HG02678 (cell line): Measurements from ENCODE around the gene CDKL2.
"Not testable (repeated sequence)": the region's sequence is repeated elsewhere in the genome, so short reads cannot be mapped to it uniquely, and the experiment has no call there.

Experiments used
- ATAC-seq: cut with Tn5 transposase; IDR thresholded peaks from one replicate; pipeline ENCODE4 v1.9.1; 2021; ENCODE audit warnings: mild to moderate bottlenecking, moderate library complexity; ENCODE audit not compliant: unreplicated experiment

The CDKL2 gene

DNA sequence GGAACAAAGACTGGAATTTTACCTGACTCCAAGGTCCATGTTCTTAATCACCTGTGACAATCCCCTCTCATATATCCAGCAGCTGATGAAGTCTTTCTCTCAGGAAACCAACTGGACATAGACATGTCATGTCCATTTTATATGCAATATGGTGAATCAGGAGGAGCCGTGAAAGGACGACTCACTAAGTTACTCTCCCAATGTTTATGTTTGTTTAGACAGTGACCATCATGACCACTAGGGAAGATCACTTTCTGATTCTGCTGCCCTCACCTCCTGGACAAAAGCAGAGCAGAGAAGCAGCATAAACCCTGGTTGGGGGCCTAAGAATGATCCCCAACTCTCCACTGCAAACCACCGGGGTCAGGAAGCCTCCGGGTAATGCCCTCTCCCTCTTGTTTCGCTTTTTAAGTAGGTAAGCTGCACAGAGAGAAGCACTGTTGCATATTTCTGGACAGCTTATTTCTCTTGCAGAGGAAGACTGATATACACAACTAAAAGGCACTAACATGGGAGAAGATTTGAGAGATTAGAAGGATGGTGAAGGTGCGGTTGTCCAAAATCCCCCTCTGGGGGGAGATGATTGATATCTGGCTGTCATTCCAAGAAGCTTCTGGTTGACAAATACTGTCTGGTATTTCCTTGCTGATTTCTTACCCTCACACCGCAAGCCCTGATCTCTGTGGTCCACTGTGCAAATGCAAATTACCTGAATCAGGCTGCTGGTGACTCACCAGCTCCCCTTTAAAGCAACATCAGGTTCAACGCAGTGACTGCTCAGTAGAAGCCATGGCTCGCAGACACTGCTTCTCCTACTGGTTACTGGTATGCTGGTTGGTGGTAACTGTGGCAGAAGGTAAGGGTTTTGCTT, 74.8 kb downstream of the CDKL2 start, which contains the start of gene ODAPH:
TSS of gene ODAPH (plus strand) at position 773 of the 871 bp plus-strand sequence. CDS start at position 790, 17 bp downstream.
- no peak for ATAC-seq

DNA sequence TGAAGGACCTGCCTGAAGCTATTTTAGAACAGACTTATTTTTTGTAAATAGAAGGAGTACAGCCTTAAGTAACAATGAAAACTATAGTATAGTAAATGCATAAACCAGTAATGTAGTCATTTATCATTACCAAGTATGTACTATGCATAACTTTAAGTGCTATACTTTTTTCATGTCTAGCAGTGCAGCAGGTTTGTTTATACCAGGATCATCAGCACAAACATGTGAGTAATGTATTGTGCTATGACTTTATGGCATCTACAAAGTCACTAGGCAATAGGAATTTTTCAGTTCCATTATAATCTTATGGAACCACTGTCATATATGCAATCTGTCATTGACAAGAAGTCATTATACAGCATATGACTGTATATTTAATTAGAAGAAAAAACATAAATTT, 77.9 kb downstream of the CDKL2 start:
- no peak for ATAC-seq

DNA sequence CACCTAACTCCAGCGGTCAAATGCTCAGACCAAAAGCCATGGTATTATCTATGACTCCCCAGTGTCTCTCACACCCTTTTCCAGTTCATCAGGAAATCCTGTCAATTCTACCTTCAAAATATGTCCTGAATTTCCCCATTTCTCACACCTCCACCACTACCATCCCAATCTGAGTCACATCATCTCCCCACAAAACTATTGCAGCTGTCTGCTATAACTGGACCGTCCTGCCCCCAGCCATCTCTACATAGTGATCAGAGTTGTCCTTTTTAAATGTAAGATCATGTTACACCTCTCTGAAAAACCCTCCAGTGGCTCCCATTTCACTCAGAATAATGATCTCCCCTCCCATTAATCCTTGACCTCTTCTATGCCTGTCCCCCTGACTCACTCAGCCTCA, 81.3 kb downstream of the CDKL2 start:
- no peak for ATAC-seq

DNA sequence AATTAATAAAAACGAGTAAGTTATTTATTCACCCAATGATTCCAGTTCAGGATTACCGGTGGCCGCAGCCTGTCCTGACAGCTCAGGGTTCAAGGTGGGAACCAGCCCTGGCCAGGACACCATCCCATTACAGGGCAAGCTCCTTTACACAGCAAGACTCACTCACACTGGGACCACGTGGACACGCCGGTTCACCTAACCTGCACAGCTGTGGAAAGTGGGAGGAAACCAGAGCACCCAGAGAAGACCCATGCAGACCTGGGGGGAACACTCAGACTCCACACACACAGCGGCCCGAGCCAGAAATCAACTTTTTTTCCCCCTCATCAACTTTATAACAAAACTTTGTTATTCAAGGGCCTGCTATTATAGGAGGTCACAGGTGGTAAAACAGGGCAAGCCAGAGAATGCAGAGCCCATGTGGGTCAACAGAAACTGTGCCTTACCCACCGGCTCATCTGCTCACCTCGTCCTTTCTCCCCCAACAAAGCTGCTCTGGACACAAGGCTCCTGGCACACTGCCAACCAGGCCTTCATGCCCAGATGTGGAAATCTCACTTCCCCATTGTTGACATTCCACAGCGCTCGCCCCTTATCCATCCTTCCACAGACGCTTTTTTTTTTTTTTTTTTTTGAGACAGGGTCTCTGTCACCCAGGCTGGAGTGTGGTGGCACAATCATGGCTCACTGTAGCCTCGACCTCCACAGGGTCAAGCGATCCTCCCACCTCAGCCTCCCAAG, 82.5 kb downstream of the CDKL2 start:
- ATAC-seq, result no peak

DNA sequence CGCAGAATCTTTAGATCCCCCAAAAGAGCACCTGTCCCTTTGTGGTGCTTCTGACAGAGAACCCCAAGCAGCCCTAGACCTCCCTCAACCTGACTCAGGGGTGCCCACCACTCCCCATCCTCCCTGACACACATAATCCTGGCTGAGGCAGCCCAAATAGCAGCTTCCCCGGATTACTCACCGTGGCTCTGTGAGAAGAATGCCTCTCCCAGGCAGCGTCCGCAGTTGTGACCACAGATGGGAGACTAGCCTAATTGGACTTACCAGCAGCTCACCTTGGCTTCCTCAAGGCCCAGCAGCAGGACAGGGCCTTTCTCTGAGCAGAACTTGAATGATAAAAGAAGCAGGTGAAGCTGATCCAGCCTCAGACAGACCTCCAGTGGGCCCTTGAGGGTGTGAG, 84.8 kb downstream of the CDKL2 start:
- ATAC-seq, result no peak

DNA sequence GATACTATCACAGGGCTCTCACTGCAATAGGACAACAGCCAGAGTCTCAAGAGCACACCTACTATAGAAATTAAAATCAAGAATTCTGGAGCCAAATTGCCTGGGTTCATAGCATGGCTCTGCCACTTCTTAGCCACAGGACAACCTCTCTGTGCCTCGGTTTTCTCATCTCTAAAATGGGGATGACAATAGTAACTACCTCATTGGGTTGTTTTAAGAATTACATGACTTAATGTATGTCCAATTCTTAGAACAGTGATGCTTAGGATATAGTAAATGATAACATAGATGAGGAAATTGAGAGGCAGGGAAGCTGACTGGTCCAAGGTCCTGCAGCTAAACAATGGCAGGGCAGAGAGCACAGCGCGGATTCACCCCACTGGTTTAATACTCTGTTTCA, 85.5 kb downstream of the CDKL2 start:
- no peak for ATAC-seq

DNA sequence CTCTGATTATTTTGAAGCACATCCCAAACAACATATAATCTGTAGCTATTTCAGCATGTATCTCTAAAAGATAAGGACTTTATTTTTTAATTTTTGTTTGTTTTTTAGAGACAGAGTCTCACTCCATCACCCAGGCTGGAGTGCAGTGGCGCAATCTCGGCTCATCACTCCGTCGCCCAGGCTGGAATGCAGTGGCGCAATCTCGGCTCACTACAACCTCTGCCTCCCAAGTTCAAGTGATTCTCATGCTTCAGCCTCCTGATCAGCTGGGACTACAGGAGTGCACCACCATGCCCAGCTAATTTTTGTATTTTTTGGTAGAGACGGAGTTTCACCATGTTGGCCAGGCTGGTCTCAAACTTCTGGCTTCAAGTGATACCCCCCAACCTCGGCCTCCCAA, 86.1 kb downstream of the CDKL2 start:
- not testable (repeated sequence) for ATAC-seq

DNA sequence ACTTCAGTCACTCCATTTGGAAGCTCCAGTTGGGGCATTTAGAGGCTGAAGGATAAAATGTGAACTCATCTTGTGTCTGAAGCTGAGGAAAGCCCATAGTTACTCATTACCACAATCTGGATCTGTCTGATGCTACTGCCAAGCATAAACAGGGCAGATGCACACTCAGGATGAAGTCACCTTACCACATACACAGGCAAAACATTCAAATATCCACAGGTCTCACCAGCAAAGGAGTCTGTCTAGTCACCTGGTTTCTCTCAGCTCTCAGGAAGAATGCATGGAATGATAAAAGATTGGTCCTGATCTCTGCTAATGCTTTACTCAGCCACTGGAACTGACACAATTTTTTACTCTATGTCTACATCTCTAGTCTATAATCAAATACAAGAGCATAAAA, 87.5 kb downstream of the CDKL2 start:
- ATAC-seq, result no peak

DNA sequence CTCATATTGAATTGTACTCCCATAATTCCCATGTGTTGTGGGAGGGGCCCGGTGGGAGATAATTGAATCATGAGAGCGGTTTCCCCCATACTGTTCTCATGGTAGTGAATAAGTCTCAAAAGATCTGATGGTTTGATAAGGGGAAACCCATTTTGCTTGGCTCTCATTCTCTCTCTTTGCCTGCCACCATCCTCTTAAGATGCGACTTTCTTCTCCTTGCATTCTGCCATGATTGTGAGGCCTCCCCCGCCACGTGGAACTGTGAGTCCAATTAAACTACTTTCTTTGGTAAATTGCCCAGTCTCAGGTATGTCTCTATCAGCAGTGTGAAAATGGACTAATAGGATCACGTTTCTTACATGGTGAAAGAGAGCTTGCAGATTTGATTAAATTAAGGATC, 93.0 kb downstream of the CDKL2 start:
- ATAC-seq, result not testable (repeated sequence)

DNA sequence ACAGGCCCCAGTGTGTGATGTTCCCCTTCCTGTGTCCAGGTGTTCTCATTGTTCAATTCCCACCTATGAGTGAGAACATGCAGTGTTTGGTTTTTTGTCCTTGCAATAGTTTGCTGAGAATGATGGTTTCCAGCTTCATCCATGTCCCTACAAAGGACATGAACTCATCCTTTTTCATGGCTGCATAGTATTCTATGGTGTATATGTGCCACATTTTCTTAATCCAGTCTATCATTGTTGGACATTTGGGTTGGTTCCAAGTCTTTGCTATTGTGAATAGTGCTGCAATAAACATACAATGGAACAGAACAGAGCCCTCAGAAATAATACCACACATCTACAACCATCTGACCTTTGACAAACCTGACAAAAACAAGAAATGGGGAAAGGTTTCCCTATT, 96.4 kb downstream of the CDKL2 start:
- not testable (repeated sequence) for ATAC-seq

DNA sequence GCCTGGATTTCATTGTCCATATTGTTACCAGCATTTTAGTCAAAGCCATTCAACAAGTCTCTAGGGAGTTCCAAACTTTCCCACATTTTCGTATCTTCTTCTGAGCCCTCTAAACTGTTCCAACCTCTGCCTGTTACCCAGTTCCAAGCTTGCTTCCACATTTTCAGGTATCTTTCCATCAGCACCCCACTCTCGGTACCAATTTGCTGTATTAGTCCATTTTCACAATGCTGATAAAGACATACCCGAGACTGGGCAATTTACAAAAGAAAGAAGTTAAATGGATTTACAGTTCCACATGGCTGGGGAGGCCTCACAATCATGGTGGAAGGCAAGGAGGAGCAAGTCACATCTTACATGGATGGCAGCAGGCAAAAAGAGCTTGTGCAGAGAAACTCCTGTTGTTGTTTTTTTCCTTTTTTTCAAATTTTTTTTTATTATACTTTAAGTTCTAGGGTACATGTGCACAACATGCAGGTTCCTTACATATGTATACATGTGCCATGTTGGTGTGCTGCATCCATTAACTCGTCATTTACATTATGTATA, 96.9 kb downstream of the CDKL2 start:
- ATAC-seq, result not testable (repeated sequence)

DNA sequence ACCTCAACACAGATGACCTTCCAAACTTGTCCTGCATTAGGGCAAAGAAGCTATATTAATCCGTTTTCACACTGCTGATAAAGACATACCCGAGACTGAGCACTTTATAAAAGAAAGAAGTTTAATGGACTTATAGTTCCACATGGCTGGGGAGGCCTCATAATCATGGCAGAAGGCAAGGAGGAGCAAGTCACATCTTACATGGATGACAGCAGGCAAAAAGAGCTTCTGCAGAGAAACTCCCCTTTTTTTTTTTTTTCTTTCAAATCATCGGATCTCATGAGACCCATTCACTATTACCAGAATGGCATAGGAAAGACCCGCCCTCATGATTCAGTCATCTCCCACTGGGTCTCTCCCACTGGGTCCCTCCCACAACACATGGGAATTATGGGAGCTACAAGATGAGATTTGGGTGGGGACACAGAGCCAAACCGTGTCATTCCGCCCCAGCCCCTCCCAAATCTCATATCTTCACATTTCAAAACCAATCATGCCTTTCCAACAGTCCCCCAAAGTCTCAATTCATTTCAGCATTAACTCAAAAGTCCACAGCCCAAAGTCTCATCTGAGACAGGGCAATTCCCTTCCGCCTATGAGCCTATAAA, 98.7 kb downstream of the CDKL2 start:
- ATAC-seq, result not testable (repeated sequence)

DNA sequence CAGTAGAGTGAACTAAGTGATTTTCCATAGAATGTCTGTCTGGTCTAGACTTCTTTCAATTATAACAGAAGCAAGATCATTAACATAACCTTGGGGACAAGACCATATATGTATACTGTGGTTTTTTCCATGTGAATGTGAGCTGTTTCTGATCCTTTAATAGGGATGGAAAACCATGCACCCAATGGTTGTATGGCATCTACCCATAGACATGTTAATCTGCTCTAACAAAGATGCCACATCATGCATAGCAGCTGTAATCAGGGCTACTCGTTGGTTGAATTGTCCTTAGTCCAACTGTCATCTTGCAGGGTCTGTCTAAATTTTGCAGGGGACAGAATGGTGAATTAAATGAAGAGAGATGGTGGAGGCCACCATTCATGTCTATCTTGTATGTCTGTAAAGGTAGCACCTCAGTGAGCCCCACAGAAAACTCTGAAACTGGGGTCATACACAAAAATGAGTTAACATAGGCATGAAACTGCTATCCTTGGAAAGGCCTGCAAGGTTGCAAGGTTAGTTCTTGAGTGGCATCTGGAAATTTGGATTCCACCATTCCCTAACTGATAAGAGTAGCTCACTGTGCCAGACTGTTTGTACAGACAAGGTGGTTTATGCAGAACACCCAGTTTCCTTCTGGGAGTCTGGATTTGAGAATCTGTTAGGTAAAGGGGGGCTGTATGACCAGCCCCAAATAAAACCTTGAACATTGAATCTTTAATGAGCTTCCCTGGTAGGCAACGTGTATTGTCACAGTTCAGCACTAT, 99.6 kb downstream of the CDKL2 start:
- no peak for ATAC-seq
